DMS153 treated with DMSO at 0.1 percent for 48 hours (cell line): ENCODE measurements around the gene TEX26.

ENCODE experiments used
- DNase-seq: peaks from one replicate; lab custom pipeline; 2025; ENCODE audit not compliant: unreplicated experiment; lab: John Stamatoyannopoulos, UW

Gene TEX26

GRCh38 chr13:31011193-31011860, 78.9 kb downstream of the TEX26 start:
- no peak for DNase-seq

- no peak for DNase-seq
Measured at GRCh38 chr13:31011901-31012654, 79.6 kb downstream of the TEX26 start.

GRCh38 chr13:31012655-31013024, 80.2 kb downstream of the TEX26 start:
- no peak for DNase-seq

GRCh38 chr13:31014456-31014855, 82.0 kb downstream of the TEX26 start:
- DNase-seq = no peak

- no peak for DNase-seq
Measured at GRCh38 chr13:31015199-31015598, 82.7 kb downstream of the TEX26 start.

GRCh38 chr13:31016342-31017325, 84.2 kb downstream of the TEX26 start:
- no peak for DNase-seq

GRCh38 chr13:31018511-31018910, 86.1 kb downstream of the TEX26 start:
- no peak for DNase-seq

- no peak for DNase-seq
Measured at GRCh38 chr13:31020996-31021395, 88.5 kb downstream of the TEX26 start.

- DNase-seq = no peak
Measured at GRCh38 chr13:31022288-31022895, 89.9 kb downstream of the TEX26 start.

- DNase-seq = no peak
Measured at GRCh38 chr13:31022928-31023530, 90.6 kb downstream of the TEX26 start.
